Stimulated activated CD8-positive, alpha-beta memory T cell treated with anti-CD3 and anti-CD28 coated beads, Interleukin-4, amount 100 ng/mL, for 1 hour (primary cell): ENCODE data around the gene TSKS.
"Not testable (repeated sequence)": the region's sequence is repeated elsewhere in the genome, so short reads cannot be mapped to it uniquely, and the experiment has no call there.

Experiments used
- DNase-seq, 2 donors: peaks; one replicate each; pipeline ENCODE4 v3.0.0-alpha.2; 2020; ENCODE audit warnings: low read depth in 2 of 2, low spot score in 1 of 2

TSKS gene

GRCh38 chr19:49766930-49767299, 3.8 kb upstream of the TSKS start, which contains the start of gene AP2A1:
TSS of gene AP2A1 (plus strand) at chr19:49767001. CDS start at chr19:49767134, 133 bp downstream.
- peak in 1 of 2 donors; percentile 20 for DNase-seq

- DNase-seq, result peak; percentile 94 to 97
Measured at GRCh38 chr19:49766007-49766929, 3.2 kb upstream of the TSKS start.

GRCh38 chr19:49764341-49764740, 1.2 kb upstream of the TSKS start:
- no peak for DNase-seq

- no peak for DNase-seq
Measured at GRCh38 chr19:49761625-49762311, 1.3 kb downstream of the TSKS start.

- no peak for DNase-seq
Measured at GRCh38 chr19:49761249-49761624, 1.9 kb downstream of the TSKS start.

- DNase-seq, result no peak
Measured at GRCh38 chr19:49758292-49758691, 4.8 kb downstream of the TSKS start.

- DNase-seq, result no peak
Measured at GRCh38 chr19:49755956-49756355, 7.2 kb downstream of the TSKS start.

GRCh38 chr19:49752701-49753100, 10.4 kb downstream of the TSKS start:
- DNase-seq, result no peak

- DNase-seq, result no peak
Measured at GRCh38 chr19:49749771-49750170, 13.3 kb downstream of the TSKS start.

GRCh38 chr19:49749055-49749716, 13.9 kb downstream of the TSKS start:
- DNase-seq, result no peak

GRCh38 chr19:49746206-49746958, 16.7 kb downstream of the TSKS start:
- peak in 1 of 2 donors; percentile 3 for DNase-seq

GRCh38 chr19:49744946-49745381, 18.1 kb downstream of the TSKS start:
- DNase-seq, result no peak

- no peak for DNase-seq
Measured at GRCh38 chr19:49741210-49741844, 21.8 kb downstream of the TSKS start.

GRCh38 chr19:49739933-49740332, 23.2 kb downstream of the TSKS start:
- no peak for DNase-seq

- no peak for DNase-seq
Measured at GRCh38 chr19:49739098-49739497, 24.0 kb downstream of the TSKS start.

- no peak for DNase-seq
Measured at GRCh38 chr19:49738268-49738667, 24.8 kb downstream of the TSKS start.

- no peak for DNase-seq
Measured at GRCh38 chr19:49730166-49730565, 32.9 kb downstream of the TSKS start.

GRCh38 chr19:49727217-49728030, 35.7 kb downstream of the TSKS start:
- no peak for DNase-seq

GRCh38 chr19:49719420-49719819, 43.7 kb downstream of the TSKS start:
- DNase-seq, result not testable (repeated sequence)

GRCh38 chr19:49718991-49719390, 44.1 kb downstream of the TSKS start:
- DNase-seq, result no peak
